RKO (cell line): ENCODE data around the gene LHFPL4.

Experiments
- DNase-seq: peaks from one replicate; pipeline ENCODE4 v3.0.0-alpha.2; 2016; ENCODE audit warnings: low spot score

The LHFPL4 gene

GRCh38 chr3:9473496-9474065 lies 80.0 kb downstream of the LHFPL4 start:
- no peak for DNase-seq

DNA sequence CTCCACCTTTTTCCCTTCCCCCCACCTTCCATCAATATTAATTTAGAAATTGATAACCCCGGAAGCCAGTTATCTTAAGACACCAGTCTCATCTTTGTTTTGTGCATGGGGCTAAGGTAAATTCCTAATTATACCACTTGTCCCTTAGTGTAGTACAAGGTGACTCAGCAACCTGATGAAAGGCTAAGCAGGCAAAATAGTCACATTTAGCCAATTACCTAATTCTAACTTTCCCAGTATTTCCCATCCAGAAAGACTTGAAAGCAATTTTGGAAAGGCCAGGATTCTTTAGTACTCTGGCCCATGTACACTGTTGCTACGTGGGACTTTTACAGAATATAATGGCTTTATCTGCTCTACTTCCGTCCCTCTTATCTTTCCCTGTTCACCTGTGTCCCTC lies 83.6 kb downstream of the LHFPL4 start:
- DNase-seq = no peak

GRCh38 chr3:9468460-9468859 lies 85.2 kb downstream of the LHFPL4 start:
- DNase-seq = peak; percentile 47

DNA sequence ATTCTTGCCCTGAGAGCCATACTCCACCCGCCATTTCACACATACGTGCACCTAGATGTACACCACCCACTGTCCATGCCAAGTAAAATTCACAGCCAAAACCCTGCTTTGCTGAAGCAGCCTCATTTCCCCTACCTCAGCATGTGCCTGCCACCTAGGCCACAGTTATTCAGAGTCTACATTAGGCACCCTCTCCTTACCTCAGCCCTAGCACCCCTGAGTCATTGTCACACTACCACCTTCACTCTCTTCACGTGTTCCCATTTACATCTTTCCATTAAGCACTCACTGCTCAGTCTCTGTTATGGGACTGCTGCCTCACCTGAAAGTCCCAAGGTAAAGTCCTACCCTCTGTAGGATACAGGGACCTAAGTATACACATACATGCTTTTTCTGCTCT lies 86.2 kb downstream of the LHFPL4 start:
- no peak for DNase-seq

DNA sequence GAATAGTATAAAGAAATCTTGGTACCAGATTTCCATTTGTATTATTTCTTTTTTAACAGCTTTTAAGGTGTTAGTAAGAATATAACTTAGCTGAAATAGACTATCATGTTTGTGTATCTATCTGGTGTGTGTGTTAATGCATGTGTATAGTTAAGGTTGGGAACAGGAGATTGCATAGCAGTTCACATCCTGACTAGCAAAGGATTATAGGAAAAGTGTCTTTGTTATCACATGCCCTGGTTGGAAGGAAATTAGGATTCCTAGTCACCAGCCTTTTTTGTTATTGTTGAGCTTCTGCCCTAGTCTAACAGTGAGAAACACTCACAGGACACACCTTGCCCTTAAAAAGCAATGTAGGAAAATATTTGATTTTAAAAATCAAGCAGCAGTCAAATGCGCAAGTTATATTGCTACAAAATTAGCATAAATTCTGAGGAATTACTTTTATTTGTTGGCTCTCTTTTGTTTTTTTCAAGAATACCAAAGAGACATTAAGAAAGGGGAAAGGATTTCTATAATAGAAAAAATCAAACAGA lies 98.0 kb downstream of the LHFPL4 start:
- DNase-seq = no peak

DNA sequence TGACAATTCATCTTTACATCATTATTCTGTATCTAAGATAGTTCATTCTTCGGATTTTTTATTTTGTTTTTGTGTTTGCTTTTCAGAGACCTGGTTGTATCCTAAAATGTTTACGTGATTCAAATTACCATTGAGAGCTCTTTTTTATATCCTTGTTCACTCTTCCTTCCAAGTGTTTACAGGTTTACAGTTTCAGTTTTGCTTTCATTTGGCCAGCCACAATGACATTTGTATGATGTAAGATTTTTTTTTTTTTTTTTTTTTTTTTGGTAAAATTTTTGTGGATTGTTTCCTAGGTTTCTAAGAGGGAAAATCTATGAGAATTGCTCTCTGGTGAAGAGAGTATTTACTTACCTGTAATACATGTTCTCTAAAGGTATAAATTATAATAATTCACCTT lies 101.2 kb downstream of the LHFPL4 start:
- no peak for DNase-seq

DNA sequence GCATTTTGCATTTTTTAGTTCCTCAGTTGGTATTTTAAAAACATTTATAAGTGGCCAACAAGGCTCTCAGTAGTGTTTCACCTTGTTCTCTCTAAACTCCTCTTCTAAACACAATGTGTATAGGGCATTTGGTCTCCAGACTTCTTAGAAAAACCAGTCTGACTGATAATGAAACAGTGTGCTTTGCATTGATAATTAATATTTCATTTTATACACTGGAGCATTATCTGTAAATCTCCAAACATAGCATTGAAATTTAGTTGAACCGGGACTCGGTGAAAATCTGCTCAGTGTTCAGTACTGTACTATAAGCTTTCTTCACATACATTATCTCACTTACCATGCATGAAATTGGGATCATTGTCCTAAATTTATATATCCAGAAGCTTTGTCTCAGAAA lies 102.6 kb downstream of the LHFPL4 start:
- DNase-seq = no peak

DNA sequence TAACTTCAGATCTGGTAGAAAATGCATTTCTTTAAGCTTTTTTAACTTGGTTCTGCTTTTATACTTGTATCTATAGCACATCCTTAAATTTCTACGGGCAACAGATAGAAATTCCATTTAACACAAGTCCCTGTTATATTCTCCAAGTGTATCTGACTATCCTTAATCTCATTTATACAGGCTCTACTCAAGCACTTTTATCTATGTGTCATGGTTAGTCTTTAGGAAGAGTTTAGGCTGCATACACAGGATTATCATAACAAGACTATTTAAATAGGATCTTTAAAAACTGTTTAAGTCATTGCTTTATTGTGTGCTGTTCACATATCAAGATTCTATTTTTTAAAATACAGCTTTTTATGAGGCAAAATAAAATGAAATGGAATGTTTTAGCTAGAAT lies 103.5 kb downstream of the LHFPL4 start:
- no peak for DNase-seq

- peak; percentile 56 for DNase-seq
Measured at GRCh38 chr3:9448643-9449042, 105.0 kb downstream of the LHFPL4 start.
